Measurements from ENCODE around the gene TSN.
A peak's percentile ranks its signal among the peaks of the same experiment; 100 is the strongest.
"Not testable (repeated sequence)": the region's sequence is repeated elsewhere in the genome, so short reads cannot be mapped to it uniquely, and the experiment has no call there.

Gene TSN

GRCh38 chr2:121755237-121756111, at the start of gene TSN:
TSS of gene TSN (plus strand) at chr2:121755651. CDS start at chr2:121755780, 129 bp downstream.
- peak; percentile 99 for DNase-seq

- DNase-seq: no peak
These were observed 49.5 kb upstream of the TSN start for GRCh38 chr2:121705958-121706357.

GRCh38 chr2:121707344-121707919, 48.0 kb upstream of the TSN start:
- no peak for DNase-seq

- DNase-seq: no peak
These were observed 47.5 kb upstream of the TSN start for GRCh38 chr2:121707920-121708361.

GRCh38 chr2:121709776-121710469, 45.5 kb upstream of the TSN start:
- DNase-seq: no peak

GRCh38 chr2:121710470-121711170, 44.8 kb upstream of the TSN start:
- DNase-seq: no peak

- not testable (repeated sequence) for DNase-seq
These were observed 44.0 kb upstream of the TSN start for GRCh38 chr2:121711481-121711880.

- no peak for DNase-seq
These were observed 39.3 kb upstream of the TSN start for GRCh38 chr2:121716126-121716525.

- no peak for DNase-seq
These were observed 37.9 kb upstream of the TSN start for GRCh38 chr2:121717529-121717928.

GRCh38 chr2:121721926-121722325, 33.5 kb upstream of the TSN start:
- peak; percentile 88 for DNase-seq

- DNase-seq: peak; percentile 82
These were observed 33.0 kb upstream of the TSN start for GRCh38 chr2:121722479-121722878.

- DNase-seq: no peak
These were observed 32.1 kb upstream of the TSN start for GRCh38 chr2:121723316-121723715.

- DNase-seq: no peak
These were observed 28.1 kb upstream of the TSN start for GRCh38 chr2:121727332-121727731.

GRCh38 chr2:121727950-121728349, 27.5 kb upstream of the TSN start:
- DNase-seq: no peak

- DNase-seq: no peak
These were observed 24.1 kb upstream of the TSN start for GRCh38 chr2:121731366-121731765.

GRCh38 chr2:121734544-121734943, 20.9 kb upstream of the TSN start:
- not testable (repeated sequence) for DNase-seq

GRCh38 chr2:121735518-121736074, 19.9 kb upstream of the TSN start:
- DNase-seq: no peak

- no peak for DNase-seq
These were observed 19.4 kb upstream of the TSN start for GRCh38 chr2:121736140-121736461.

- DNase-seq: peak; percentile 99
These were observed 18.8 kb upstream of the TSN start, which contains the start of gene NIFK for GRCh38 chr2:121736462-121737336. TSS of gene NIFK (minus strand) at chr2:121736875. CDS start at chr2:121736850, 25 bp downstream.

- no peak for DNase-seq
These were observed 14.5 kb upstream of the TSN start for GRCh38 chr2:121740973-121741372.

GRCh38 chr2:121741450-121741849, 14.0 kb upstream of the TSN start:
- no peak for DNase-seq
